Vagina (tissue), 2 donors: Measurements from ENCODE around the gene USP14. TPM values are rescaled to one million over a fixed set of nuclear protein-coding genes. Genes with fewer than 3 reads are reported as not detected.

Experiments used
- microRNA-seq: library from miRNA; unstranded; fragments of <30 nt; microRNA quantifications from one replicate; pipeline ENCODE4, GENCODE V29; 2017; ENCODE audit warnings: borderline number of aligned reads, borderline replicate concordance
- small RNA-seq: library from RNA; depleted of rRNA; stranded (forward); fragments of <200 nt; gene quantifications from one replicate; pipeline ENCODE3, GENCODE V24; 2016
- total RNA-seq: library from RNA; depleted of rRNA; stranded (reverse); fragments of >200 nt; gene quantifications from one replicate; pipeline ENCODE4 v1.2.3, GENCODE V29; 2016

The USP14 gene
- total RNA-seq, 1 donor from 2014 or later: 26.3 TPM

Small RNA genes lying within 50 kb of the gene (microRNA-seq; reads per million reads assigned to microRNA genes)
- gene MIR8078: not detected

Small RNA genes lying within 50 kb of the gene (small RNA-seq; reads per million reads assigned to genes)
- not detected for gene MIR8078

Other genes starting within 250 kb of the USP14 start
- gene TUBB8B, start 108.9 kb upstream of the USP14 start, total RNA-seq: 1.7 TPM
- 47.9 TPM for gene THOC1, start 109.5 kb downstream of the USP14 start, total RNA-seq